Choroid plexus epithelial cell (primary cell): ENCODE measurements around the gene CERK.
"Not testable (repeated sequence)": the region's sequence is repeated elsewhere in the genome, so short reads cannot be mapped to it uniquely, and the experiment has no call there.

Experiments used
- DNase-seq: peaks from one replicate; pipeline ENCODE4 v3.0.0-alpha.2; 2010; ENCODE audit warnings: low read depth
- H3K4me3 ChIP-seq: 2 replicates; pipeline ENCODE4 v1.5.1; 2011; ENCODE audit warnings: low read depth, mild to moderate bottlenecking, control low read depth, low read length, moderate library complexity
- CTCF ChIP-seq: conservative IDR thresholded peaks from 2 replicates; pipeline ENCODE4 v1.5.1; 2011; ENCODE audit warnings: low read depth, mild to moderate bottlenecking, control low read depth, inconsistent platforms, low read length, moderate library complexity

CERK gene

GRCh38 chr22:46637711-46638600 lies 100.1 kb downstream of the CERK start:
- no peak for TF ChIP-seq CTCF
- no peak for DNase-seq
- H3K4me3 ChIP-seq, result no peak overlapping the region

GRCh38 chr22:46636221-46637002 lies 101.6 kb downstream of the CERK start:
- no peak for DNase-seq

GRCh38 chr22:46635756-46636155 lies 102.3 kb downstream of the CERK start:
- no peak for TF ChIP-seq CTCF
- H3K4me3 ChIP-seq, result no peak overlapping the region
- DNase-seq, result no peak

More at GRCh38 chr22:46636221-46637002, 101.6 kb downstream of the CERK start:
- H3K4me3 ChIP-seq, result no peak overlapping the region
- TF ChIP-seq CTCF, result no peak

GRCh38 chr22:46634973-46635685 lies 102.9 kb downstream of the CERK start:
- DNase-seq, H3K4me3 ChIP-seq: not testable (repeated sequence)
